Measurements from ENCODE around the gene TDRD10.

GRCh38 chr1:154590756-154591155, 88.7 kb downstream of the TDRD10 start:
- TF ChIP-seq POLR2AphosphoS5 (IDR thresholded peaks at IDR 0.05; ENCODE audit: borderline replicate concordance, low read depth, low read length) (no peak), EZH2 (IDR thresholded peaks at IDR 0.05) (no peak)

All from SK-N-MC (cell line).